Kidney epithelial cell (primary cell): ENCODE measurements around the gene KCTD10. TPM values are rescaled to one million over a fixed set of nuclear protein-coding genes. Genes with fewer than 3 reads are reported as not detected.

Source experiments
- DNase-seq: peaks from one replicate; pipeline ENCODE4 v3.0.0-alpha.2; 2010; ENCODE audit warnings: low read depth
- H3K27me3 ChIP-seq: 2 replicates; pipeline ENCODE4 v1.6.0; 2011; ENCODE audit warnings: low read length; ENCODE audit not compliant: control insufficient read depth, insufficient read depth
- H3K36me3 ChIP-seq: 2 replicates; pipeline ENCODE4 v1.5.1; 2011; ENCODE audit warnings: low read length; ENCODE audit not compliant: control insufficient read depth, insufficient read depth
- H3K4me3 ChIP-seq: 2 replicates; pipeline ENCODE4 v1.5.1; 2011; ENCODE audit warnings: low read depth, mild to moderate bottlenecking, control low read depth, low read length
- CTCF ChIP-seq: IDR thresholded peaks from 2 replicates; pipeline ENCODE4 v1.5.1; 2011; ENCODE audit warnings: mild to moderate bottlenecking, moderate library complexity, low read length, control low read depth, inconsistent platforms; ENCODE audit not compliant: insufficient read depth, poor library complexity, severe bottlenecking
- total RNA-seq: library from RNA; depleted of rRNA; stranded (reverse); fragments of >200 nt; gene quantifications from 2 replicates; pipeline ENCODE4 v1.2.3, GENCODE V29; 2015

KCTD10 gene
- total RNA-seq, 1 donor from 2014 or later, result 37.9 TPM

GRCh38 chr12:109500406-109501185 is 23.5 kb upstream of the KCTD10 start:
- peaks cover 3% of the 10 kb centered on the region for H3K36me3 ChIP-seq
- TF ChIP-seq CTCF, result no peak
- DNase-seq, result no peak
- H3K4me3 ChIP-seq, result no peak overlapping the region
- no peaks in the 10 kb centered on the region for H3K27me3 ChIP-seq

- DNase-seq, result no peak
- peaks cover 5% of the 10 kb centered on the region for H3K36me3 ChIP-seq
- TF ChIP-seq CTCF, result no peak
- no peak overlapping the region for H3K4me3 ChIP-seq
- no peaks in the 10 kb centered on the region for H3K27me3 ChIP-seq
These were observed 20.6 kb upstream of the KCTD10 start for GRCh38 chr12:109497675-109498074.

GRCh38 chr12:109496306-109496705 is 19.2 kb upstream of the KCTD10 start:
- DNase-seq, result no peak
- Histone ChIP-seq H3K4me3 (no peak overlapping the region), H3K36me3 (peaks cover 5% of the 10 kb centered on the region), H3K27me3 (no peaks in the 10 kb centered on the region)
- no peak for TF ChIP-seq CTCF

GRCh38 chr12:109495012-109495411 is 17.9 kb upstream of the KCTD10 start:
- DNase-seq, result no peak
- no peak overlapping the region for H3K4me3 ChIP-seq
- TF ChIP-seq CTCF, result no peak
- no peaks in the 10 kb centered on the region for H3K27me3 ChIP-seq
- H3K36me3 ChIP-seq, result peaks cover 4% of the 10 kb centered on the region

- no peak overlapping the region for H3K4me3 ChIP-seq
- H3K36me3 ChIP-seq, result peaks cover 2% of the 10 kb centered on the region
- no peak for DNase-seq
- TF ChIP-seq CTCF, result no peak
- H3K27me3 ChIP-seq, result no peaks in the 10 kb centered on the region
These were observed 17.3 kb upstream of the KCTD10 start for GRCh38 chr12:109494348-109494881.
